ENCODE data around the gene VAC14.
"Not testable (repeated sequence)": the region's sequence is repeated elsewhere in the genome, so short reads cannot be mapped to it uniquely, and the experiment has no call there.

Gene VAC14

DNA sequence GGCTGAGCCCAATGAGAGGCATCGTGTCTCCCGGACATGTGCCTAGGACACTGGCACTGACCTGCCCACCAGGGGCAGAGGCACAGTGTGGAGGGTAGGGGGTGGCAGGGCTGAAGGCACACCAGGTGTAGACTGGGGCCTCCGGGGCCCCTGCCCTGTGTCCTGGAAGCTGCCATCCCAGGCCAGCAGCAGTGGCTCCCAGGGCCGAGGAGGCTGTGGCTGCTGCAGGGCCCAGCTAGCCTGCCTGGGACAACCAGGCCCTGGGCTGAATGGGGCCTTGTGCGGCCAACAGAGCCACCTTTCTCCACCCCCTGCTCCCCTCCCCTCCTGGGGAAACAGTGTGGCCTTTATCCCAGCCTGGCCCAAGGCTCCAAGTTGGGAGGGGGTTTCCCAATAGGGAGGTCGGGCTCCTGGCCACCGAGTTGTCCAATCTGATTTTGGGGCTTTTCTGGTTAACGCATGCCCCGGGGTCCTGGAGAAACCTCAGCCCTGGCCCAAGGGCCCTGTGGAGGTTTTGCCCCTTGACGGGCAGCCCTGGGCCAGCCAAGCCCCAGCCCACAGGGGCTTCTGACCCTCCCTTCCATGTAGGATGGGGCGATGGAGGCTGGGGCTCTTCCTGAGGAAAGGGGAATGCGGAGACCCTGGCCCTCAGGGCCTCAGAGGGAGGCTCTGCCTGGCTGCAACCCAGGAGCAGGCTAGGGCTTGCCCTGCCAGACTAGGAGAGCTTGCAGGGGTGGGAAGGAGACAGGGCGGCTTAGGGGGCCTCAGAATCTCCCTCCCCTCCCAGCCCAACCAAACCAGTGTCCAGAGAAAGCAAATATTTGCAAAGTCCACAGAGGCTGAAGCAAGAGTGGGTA is 119.3 kb downstream of the VAC14 start:
- DNase-seq (ENCODE audit: low read depth in 3 of 3): no peak

DNA sequence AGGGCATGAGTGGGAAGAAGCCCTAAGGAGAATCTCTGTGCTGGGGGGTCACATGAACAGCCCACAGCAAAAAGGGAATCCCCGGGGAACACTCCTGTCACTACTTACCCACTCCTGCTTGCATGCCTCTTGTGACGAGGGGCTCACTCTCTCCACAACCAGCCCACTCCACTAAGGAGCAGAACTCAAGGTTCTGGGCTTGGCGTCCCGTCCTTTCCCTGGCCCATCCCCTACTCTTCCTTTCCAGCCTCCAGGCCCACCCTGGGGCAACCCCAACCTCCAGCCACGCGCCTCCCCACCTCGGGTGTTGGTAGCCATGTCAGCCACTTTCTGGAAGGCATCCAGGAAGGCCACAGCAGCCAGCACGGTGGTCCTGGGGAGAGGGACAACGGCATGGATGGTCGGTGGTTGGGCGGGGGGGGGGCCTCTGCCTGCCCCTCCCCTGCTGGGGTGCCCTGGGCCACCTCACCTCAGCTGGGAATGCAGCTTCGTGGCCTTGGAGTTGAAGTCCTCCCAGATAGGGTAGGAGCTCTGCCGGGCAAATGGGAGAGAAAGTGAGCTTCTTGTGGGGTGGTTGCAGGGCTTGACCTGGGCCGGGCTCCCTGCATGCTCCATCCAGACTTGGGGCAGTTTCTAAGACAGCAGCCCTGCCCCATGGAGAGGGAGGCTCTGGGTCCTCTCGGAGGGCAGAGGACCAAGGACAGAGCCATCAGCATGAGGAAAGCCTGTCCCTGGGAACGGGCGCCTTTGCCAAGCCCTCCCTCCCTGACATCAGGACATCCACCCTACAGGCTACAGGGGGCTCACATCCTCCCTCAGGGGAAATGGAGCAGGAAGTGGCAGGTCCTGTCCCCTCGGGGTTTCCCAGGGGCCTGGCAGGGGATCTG is 120.2 kb downstream of the VAC14 start:
- no peak for DNase-seq (ENCODE audit: low read depth in 3 of 3)

DNA sequence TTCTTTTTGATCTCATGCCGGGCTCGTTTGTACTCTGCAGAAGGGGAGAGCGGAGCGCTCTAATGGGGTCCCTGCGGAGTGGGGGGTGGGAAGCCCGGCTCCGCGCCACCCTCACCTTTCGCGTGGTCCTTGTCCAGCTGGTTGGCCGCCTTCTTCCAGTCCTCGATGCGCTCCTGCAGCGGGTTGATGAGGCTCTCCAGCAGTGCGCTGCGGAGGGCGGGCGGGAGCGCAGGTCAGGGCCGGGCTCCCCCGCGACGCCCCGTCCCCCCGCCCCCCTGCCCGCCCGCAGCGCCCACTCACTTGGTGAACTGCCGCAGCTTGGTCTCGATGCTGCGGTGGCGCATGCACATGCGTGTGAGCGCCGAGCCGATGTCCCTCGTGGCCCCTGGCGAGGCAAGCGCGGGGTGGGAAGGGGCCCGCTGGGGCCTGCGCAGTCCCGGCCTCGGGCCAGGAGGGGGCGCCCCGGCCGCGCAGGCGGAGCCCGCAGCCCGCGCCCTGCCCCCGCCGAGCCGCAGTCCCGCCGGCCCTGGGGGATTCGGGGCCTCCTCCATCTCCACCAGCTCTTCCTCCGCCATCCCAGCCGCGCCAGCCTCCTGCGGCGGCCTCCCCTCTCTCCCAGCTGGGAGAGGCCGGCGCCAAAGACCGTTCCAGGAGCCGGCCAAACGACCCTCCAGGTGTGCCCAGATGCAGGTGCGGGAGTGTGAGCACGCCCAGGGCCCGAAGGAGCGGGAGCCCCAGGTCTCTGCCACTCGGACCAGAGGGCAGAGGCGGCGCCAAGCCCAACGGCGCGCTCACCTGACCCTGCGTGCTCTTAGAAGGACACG is 121.1 kb downstream of the VAC14 start:
- DNase-seq (ENCODE audit: low read depth in 3 of 3): no peak

DNA sequence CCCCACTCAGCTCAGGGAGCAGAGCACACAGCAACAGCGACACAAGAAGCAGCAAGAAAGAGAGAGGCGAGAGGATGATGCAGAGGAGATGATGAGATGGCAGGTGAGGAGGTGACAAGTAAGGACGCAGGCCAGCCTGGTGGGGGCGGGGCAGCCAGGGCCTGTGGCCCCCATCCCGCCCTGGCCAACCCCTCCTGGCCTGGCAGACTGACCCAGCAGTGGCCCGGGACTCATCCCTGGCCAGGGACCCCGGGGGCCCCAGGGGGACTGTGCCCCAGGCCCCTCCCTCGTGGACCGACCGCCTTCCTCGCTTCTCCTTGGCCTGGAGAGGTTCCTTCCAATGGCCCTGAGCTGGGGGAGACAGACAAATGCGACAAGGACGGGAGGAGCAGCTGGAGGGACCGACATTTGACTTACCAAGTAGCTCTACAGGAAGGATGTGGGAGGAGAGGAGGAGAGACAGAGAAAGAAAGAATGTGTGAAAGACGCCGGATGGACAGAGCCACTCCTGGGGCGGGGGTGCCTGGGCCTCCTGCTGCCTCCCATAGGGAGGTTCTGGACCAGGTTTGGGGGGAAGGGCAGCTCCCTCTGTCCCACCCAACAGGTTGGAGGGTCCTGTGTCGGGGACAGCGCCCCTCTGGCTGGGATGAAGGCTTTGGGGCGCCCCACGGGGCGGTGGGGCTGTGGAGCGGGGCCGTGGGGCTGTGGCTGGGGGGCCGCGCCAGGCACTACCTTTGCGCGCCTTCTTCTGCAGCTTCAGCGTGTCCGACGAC is 121.9 kb downstream of the VAC14 start:
- no peak for DNase-seq (ENCODE audit: low read depth in 3 of 3)

DNA sequence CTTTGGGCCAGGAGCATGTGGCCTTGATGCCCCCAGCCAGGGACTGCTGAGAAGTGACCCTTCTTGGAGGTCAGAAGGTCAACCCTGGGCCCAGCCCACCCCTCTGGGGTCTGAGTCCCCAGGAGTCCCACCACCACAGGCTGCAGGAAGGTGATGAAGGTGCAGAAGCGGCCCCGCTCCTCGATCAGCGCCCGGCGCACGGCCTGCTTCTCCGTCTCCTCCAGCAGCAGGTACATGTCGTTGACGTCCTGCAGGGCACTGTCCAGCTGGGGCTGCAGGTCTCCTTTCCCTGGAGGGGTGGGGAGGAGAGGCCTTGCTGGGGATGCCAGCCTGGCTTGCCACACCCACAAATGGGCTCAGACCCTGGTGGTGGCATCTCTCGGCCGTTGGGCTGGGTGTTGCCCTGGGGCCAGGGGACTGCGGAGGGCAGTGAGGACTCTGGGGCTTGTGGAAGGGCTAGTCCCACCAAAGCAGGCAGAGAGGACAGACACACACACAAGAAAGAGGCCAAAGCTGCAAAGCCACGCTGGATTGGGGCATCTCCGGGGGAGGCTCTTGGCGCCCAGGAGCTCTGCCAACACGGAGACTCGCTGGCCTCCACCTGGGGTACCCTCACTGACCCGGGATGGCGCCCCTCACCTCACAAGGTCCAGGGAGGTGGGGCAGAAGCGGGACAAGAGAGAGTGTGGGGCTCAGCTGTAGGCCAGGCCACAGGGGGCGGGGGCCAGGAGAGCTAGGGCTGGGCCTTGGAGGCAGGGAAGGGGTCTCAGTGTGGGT is 122.6 kb downstream of the VAC14 start:
- no peak for DNase-seq (ENCODE audit: low read depth in 3 of 3)

DNA sequence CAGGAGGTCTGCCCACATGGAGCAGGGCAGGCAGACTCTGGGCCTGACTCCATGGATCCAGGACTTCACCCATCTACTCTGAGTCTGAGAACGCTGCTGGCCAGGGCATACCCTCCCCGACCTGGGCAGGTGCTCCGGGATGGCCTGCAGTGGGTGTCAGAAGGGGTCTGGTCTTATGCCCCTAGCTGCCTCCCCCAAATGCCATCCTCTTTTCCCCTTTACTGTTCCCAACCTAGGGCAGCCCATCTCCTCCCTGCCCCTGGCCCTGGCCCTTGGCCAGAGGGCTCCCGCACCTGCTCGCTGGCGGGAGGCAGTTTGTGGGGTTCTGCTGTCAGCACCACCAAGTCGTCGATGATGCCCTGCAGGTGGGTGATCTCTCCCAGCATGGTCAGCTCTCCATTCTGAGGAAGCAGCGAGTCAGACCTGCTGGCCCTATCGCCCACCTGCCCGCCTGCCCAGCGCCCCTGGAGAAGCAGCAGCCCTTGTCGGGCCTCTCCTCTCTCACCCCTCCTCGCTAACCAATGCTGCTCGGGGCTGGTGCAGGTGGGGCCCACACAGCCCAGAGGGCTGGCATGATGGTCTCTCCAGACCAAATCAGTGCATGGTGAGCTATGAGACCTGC is 123.3 kb downstream of the VAC14 start:
- DNase-seq (ENCODE audit: low read depth in 3 of 3): no peak

DNA sequence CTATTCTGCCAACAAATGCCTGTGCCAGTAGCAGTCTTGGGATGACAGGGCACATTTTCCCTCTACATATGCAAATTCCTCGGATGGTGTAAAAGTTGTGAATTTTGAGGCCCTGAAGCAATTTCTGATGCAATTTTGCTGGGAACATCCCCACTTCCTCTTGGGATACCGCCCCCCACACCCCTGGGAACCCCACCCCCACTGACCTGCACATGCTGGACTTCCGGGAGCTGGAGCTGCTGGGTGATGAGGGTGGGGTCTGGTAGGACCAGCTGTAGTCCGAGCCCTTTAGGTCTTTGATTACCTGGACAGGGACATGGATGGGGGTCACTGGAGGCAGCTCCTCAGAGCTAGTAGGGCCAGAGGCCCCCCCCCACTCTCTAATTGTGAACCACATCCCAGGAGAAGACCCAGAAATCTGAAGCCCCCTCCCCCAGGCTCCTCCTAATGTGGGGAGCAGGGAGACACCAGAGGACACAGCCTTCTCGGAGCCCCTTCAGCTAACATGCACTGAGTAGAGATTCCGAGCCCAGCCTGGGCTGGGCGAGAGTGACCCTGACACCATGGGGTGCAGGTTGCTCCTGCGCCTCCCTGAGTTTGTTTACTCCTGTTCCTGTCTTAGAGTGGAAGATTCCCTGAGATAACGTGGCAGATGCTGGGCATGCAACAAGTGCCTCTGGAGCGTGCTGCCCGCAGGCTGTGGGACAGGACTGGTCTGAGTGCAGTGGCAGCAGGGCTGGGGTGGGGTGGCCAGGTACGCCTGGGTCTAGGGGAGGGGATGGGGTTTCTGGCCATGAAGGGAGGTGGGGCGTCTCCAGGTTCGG is 124.1 kb downstream of the VAC14 start:
- DNase-seq (ENCODE audit: low read depth in 3 of 3): no peak

DNA sequence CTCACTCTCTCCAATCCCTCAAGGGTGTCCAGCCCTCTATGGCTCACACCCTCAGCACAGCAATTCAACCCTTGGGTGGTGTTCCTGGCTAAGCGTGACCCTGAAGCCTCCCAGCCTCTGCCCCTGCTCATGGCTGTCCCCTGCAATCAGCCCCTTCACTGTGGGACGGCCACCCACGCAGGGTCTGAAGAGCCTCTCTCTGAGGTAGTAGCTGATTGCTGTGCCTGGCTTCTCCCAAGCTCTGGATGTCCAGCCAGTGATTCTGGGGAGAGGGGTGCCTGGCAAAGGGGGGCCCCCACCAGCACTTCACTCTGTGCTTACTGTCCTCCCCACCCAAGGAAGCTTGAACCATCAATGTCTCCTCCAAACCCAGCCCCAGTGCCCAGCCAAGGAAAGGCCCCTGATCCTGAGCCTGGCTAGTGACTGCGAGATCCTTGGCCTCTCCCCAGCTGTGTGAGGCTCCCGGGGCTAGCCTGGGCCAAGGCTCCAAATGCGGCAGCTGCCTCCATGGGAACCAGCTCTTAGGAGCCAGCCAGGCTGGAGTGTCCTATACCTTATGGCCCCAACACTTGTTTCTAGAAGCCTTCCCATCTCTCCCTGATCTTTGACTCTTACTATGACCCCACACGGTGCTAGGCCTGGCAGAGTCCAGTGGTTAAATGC is 125.0 kb downstream of the VAC14 start:
- no peak for DNase-seq (ENCODE audit: low read depth in 3 of 3)

DNA sequence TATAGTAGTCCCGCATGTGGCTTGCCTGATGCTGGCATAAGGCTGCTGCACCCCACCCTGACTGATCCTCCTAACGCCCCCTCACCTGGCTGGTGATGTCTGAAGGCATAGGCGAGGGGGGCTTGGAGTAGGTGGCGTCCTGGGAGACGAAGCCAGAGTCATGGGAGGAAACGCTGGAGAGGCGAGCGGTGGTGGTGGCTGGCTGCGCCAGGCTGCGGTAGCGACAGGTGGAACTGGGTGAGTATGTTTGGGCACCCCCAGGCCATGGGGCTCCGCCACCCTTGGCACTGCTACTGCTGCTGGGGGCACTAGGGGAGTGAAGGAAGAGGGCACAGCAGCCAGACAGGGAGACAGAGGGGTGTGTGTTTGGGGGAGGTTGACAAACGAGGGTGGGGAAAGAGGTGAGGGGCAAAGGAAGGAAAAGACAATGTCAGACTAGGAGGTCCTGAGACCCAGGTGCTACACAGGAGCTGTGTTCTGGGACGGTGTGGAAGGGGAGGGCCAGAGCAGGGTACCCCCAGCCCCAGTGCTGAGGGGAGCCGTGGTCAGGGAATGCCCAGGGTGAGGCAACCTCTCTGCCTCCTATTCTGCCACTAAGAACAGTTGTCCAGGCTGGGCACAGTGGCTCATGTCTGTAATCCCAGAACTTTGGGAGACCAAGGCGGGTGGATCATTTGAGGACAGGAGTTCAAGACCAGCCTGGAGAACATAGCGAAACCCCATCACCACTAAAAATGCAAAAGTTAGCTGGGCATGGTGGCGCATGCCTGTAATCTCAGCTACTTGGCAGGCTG is 126.5 kb downstream of the VAC14 start:
- no peak for DNase-seq (ENCODE audit: low read depth in 3 of 3)

DNA sequence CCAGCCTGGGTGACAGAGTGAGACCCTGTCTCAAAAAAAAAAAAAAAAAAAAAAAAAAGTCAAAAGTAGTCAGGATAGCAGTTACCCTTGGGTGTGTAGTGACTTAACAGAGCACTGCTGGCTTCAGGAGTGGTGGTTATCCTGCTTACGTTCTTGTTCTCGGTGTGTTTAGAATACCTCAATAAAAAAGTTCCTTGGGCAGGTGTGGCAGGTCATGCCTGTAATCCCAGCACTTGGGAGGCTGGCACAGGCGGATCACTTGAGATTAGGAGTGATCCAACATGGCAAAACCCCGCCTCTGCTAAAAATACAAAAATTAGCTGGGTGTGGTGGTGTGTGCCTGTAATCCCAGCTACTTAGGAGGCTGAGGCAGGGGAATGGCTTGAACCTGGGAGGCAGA is 130.0 kb downstream of the VAC14 start:
- not testable (repeated sequence) for DNase-seq (ENCODE audit: low read depth in 3 of 3)

DNA sequence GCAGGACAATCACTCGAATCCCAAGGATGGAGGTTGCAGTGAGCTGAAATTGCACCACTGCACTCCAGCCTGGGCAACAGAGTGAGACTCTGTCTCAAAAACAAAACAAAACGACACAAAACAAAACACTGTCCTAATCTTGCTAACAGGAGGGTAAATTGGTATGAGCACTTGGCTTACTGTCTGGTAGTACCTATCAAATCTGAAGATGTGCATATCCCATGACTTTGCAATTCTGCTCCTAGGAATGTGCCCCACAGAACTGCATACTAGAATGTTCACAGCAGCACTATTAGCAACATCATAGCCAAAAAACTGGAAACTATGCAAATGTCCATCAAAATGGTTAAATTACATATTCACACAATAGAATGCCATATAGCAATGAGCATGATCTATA is 130.8 kb downstream of the VAC14 start:
- no peak for DNase-seq (ENCODE audit: low read depth in 3 of 3)

DNA sequence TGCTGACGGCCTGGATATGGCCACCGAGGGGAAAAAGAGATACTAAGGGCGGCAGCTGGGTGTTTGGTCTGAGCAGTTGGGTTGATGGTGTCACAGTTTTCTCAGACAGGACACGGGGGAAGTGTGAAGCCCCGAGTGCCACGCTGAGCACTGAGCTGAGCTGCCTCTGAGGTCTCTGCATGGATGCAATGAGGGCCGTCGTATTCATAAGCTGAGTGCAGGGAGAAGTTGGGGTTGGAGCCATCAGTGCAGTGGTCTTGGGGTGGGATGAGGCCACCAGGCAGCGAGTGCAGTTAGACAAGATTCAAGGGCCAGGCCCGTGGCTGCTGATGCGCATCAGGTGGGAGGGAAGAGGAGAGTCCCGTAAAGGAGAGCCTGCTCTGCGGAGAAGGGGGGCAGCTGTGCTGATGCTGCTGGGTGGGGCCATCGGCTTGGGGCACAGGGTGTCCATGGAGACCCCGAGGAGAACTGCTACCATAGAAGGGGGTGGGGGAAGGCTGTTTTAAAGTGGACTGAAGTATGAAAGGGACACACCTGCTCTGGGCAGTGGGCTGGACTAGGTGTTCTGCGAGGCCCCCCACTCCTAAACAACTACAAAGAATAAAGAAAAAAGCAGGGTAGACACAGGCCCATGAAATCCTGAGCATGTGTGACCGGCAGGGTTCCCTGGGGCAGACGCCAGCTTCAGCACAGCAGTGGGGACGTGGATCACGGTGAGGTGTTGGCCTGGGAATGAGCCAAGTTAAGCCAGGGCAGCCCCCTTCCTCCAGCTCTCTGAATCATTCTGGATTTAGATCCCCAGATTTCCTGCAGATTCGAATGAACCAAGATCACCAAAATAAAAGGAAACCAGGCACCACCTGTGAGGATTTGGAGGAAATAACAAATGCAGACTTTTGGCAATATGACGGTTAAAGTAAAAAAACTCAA is 134.9 kb downstream of the VAC14 start:
- DNase-seq (ENCODE audit: low read depth in 3 of 3): no peak

DNA sequence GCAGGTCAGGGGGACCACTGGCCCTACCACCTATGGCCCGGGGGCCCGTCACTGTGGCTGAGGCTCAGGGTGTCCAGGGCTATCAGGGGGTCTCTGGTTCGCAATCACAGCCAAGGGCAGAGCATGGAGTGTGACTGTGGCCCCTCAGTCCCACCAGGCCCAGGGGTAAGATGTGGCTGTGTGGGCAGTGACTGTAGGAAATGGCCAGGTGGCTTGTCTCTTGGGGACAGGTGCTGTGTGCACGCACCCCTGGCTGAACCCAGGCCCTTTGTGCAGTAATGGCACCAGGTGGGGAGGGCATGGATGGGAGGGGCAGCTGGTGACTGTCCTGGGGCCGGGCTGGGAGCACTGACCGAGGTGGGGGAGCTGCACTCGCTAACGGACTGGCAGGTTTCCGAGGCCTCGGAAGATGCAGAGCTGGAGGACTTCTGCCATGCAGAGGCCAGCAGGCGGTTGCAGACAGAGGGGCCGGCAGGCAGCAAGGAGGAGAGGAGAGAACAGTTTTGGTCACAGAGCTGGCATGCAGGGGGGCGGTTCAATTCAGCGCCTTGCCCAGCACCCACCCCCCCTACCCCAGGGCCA is 135.8 kb downstream of the VAC14 start:
- no peak for DNase-seq (ENCODE audit: low read depth in 3 of 3)

DNA sequence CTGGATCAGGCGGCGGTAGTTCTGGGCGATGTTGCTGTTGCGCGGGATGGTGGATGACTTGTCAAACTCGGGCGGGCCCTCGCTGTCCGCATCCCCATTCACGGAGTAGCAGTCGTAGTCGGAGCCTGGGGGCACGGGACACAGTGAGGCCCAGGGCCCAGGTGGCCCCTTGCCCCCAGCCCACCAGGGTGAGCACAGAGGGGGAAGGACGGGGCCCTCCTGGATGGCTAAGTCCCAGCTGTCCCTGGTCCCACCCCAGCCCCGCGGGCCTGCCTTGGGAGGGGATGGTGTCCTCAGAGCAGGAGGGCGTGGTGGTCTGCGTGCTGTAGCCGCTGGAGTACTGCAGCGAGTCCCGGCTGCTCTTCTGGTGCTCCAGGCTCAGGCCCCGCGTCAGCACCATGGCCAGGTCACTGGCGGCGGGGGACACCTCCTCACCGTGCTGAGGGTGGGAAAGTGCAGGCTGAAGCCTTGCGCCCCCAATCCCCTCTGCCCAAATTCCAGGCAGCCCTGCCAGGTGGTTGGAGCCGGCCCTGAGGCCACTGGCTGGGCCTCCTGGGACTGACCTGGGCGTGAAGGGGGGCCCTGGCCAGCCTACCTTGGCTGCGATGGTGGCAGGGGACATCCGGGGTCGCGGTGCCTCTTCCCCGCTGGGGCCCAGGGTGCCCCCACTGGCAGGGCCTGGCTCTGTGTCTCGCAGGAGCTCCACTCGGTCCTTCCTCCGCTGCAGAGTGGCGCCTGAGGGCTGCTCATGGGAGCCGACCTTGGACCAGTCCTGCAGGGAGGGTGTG is 136.4 kb downstream of the VAC14 start:
- DNase-seq (ENCODE audit: low read depth in 3 of 3): no peak

DNA sequence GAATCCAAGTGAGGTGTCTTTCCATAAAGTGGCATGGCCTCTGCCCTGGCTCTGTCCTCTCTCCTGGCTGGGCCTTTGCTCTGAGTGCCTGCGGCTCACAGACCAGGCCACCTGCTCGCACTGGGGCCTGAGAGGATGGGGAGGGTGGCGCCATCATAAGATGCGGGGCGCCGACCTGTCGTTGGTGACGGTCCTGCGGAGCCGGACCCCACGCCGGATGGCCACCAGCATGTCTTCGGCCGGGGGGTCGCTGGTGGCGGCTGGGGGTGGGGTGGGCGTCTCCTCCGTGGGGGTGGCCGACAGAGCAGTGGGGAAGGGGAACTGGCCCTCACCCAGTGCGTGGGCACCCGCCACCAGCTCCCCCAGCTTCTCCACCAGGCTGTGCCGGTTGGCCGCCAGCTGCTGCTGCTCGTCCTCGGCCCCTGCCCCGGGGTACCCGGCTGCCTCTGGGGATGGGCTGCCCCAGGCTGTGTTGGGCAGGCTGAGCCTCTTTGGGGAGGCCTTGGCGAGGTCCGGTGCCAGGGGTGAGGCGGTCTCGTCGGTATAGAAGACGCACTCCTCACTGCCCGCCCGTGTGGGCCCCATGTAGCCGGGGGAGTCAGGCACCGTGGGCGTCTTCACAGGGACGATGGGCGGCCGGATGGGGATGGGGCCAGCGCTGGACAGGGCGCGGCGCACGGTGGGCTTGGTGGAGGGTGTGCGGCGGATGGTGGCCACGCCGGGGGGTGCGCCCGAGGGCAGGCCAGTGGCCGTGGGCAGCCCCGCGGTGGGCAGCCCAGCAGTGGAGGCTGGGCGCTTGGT is 137.2 kb downstream of the VAC14 start:
- no peak for DNase-seq (ENCODE audit: low read depth in 3 of 3)

Measured in stimulated activated CD4-positive, alpha-beta T cell treated with anti-CD3 and anti-CD28 coated beads, TNF-alpha, amount 100 ng/mL, for 24 hours (primary cell).